Left lung (tissue), 10 donors: ENCODE data around the gene KRT39. TPM values are rescaled to one million over a fixed set of nuclear protein-coding genes. Genes with fewer than 3 reads are reported as not detected.
A peak's percentile ranks its signal among the peaks of the same experiment; 100 is the strongest.

Experiments used
- ATAC-seq: fragments of 200-7000 bp; cut with Tn5 transposase; one replicate; pipeline ENCODE4 v1.9.1; 2020; ENCODE audit warnings: moderate library complexity
- DNase-seq, 4 donors: peaks; one replicate each; pipeline ENCODE4 v3.0.0-alpha.2; 2013 to 2020
- H3K27ac ChIP-seq, 2 donors: fragments of 200-600 bp; sonication (generic) in 1 of 2; one replicate each; pipeline versions ENCODE4 v1.5.0 to v1.8.0; 2020 to 2021
- H3K27me3 ChIP-seq, 2 donors: fragments of 200-600 bp; sonication (generic) in 1 of 2; one replicate each; pipeline versions ENCODE4 v1.5.0 to v1.8.0; 2020 to 2021
- H3K36me3 ChIP-seq, 2 donors: fragments of 200-600 bp; sonication (generic) in 1 of 2; one replicate each; pipeline versions ENCODE4 v1.5.0 to v1.8.0; 2020 to 2021
- H3K4me1 ChIP-seq, 2 donors: fragments of 200-600 bp; one replicate each; pipeline ENCODE4 v1.8.0; 2021
- H3K4me3 ChIP-seq, 2 donors: fragments of 200-600 bp; sonication (generic) in 1 of 2; one replicate each; pipeline versions ENCODE4 v1.5.0 to v1.8.0; 2020 to 2021; ENCODE audit warnings: mild to moderate bottlenecking in 1 of 2
- H3K9me3 ChIP-seq, 2 donors: fragments of 200-600 bp; sonication (generic) in 1 of 2; one replicate each; pipeline versions ENCODE4 v1.5.0 to v1.8.0; 2020 to 2021
- CTCF ChIP-seq, 2 donors: fragments of 200-600 bp; sonication (generic) in 1 of 2; IDR thresholded peaks; one replicate each; pipeline versions ENCODE4 v1.5.0 to v1.8.0; 2021; ENCODE audit warnings: antibody characterized with exemption in 2 of 2
- intact Hi-C, 2 donors: fragments of 100-400 bp; cut with DNase I; formaldehyde crosslinking; loops; one replicate each; pipeline versions ENCODE4 v1.11.2 to v1.14.2; 2022
- polyA plus RNA-seq, 6 donors: library from polyadenylated mRNA; unstranded; fragments of 120-200 nt; gene quantifications; one replicate each; pipeline ENCODE4 v1.2.1, GENCODE V29; 2013; ENCODE audit not compliant: insufficient read length in 6 of 6
- total RNA-seq, 2 donors: library from RNA; stranded (reverse); fragmentation: NEBNext Ultra II Directional; extraction: Animal tissue kit (Norgen Biotek cat#: 25700); gene quantifications; one replicate each; pipeline ENCODE4 v1.2.1, GENCODE V29; 2021
- donor health status: DM: no; HTN: yes; CAD: no.
- donor health status: DM: no; HTN: no; CAD: no.

The KRT39 gene
- total and polyA plus RNA-seq, 8 donors = 0.41 TPM; not detected in 7

GRCh38 chr17:40961591-40961990 lies 5.2 kb downstream of the KRT39 start:
- Histone ChIP-seq H3K27me3 (no peaks in the 10 kb centered on the region), H3K4me3 (no peak overlapping the region), H3K36me3 (no peaks in the 10 kb centered on the region), H3K9me3 (no peaks in the 10 kb centered on the region), H3K27ac (no peak overlapping the region), H3K4me1 (no peaks in the 10 kb centered on the region)
- no peak for TF ChIP-seq CTCF (IDR thresholded peaks at IDR 0.05)
- ATAC-seq (no peak), DNase-seq (no peak)
- intact Hi-C loops = no loop called here

DNA sequence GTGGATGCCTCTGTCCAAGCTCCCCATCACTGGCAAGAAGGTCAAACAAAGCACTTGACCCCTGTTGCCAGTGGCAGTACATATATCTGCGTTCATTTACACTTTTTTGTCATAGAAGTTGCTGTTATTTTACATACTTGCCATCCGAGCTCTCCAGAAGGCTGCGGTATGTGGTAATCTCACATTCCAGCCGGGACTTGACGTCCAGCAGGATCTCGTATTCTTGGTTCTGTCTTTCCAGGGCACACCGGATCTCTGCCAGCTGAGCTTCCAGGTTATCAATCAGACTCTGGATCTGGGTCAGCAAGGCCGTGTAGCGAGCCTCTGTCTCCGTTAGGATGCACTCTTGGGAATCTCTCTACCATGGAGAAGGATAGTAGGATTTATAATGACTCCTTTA lies 6.6 kb downstream of the KRT39 start:
- no peak for TF ChIP-seq CTCF (IDR thresholded peaks at IDR 0.05)
- H3K4me3 ChIP-seq = peak overlapping the region in 1 of 2 donors; percentile 4
- H3K9me3 ChIP-seq = no peaks in the 10 kb centered on the region
- intact Hi-C loops = no loop called here
- H3K36me3 ChIP-seq = no peaks in the 10 kb centered on the region
- ATAC-seq = peak; percentile 62
- no peaks in the 10 kb centered on the region for H3K27me3 ChIP-seq
- no peaks in the 10 kb centered on the region for H3K4me1 ChIP-seq
- no peak for DNase-seq
- H3K27ac ChIP-seq = no peak overlapping the region

DNA sequence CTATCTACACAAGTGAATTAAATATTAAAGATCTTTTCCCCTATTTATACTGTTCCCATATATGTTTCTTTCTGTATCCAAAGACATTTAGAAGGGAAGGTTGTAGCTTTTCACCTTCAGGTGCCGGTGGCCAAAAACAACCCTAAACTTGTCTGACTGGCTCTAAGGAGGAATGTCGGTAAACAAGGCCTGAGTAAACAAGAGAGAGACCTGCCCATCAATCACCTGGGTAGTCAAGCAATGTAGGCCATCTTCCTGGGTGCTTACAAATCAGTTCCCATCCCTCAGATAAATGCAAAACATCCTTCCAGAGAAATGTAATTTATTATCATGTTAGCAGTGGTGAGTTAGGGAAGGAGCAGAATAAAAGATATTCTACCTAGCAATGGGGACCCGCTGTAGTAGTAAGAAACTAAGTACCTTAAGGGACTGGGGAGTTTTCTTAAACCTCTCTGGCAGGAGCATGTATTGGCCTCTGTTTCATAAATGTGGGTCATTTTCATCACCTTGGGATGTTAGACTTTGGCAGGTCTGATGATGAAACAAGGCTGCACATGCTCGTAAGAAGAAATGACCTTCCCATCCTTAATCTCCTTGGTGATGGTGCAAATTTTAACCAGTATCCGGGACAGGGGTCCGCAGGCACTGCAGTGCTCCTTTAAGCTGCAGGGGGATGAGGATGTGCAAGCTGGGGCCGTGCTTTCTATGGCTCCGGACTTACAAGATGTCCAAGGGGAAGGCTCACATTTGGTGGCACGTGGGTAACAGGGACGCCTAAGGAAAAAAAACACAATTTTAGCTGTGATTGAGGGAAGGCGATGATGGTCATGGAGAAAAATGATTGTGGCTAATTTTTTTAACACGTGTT lies 8.4 kb downstream of the KRT39 start:
- Histone ChIP-seq H3K36me3 (no peaks in the 10 kb centered on the region), H3K27ac (peak overlapping the region in 1 of 2 donors; percentile 30), H3K9me3 (no peaks in the 10 kb centered on the region), H3K4me3 (no peak overlapping the region), H3K27me3 (peaks cover 0 to under 1% of the 10 kb centered on the region in 2 donors), H3K4me1 (no peaks in the 10 kb centered on the region)
- no peak for TF ChIP-seq CTCF (IDR thresholded peaks at IDR 0.05)
- ATAC-seq (peak; percentile 73), DNase-seq (no peak)
- intact Hi-C loops = no loop called here

DNA sequence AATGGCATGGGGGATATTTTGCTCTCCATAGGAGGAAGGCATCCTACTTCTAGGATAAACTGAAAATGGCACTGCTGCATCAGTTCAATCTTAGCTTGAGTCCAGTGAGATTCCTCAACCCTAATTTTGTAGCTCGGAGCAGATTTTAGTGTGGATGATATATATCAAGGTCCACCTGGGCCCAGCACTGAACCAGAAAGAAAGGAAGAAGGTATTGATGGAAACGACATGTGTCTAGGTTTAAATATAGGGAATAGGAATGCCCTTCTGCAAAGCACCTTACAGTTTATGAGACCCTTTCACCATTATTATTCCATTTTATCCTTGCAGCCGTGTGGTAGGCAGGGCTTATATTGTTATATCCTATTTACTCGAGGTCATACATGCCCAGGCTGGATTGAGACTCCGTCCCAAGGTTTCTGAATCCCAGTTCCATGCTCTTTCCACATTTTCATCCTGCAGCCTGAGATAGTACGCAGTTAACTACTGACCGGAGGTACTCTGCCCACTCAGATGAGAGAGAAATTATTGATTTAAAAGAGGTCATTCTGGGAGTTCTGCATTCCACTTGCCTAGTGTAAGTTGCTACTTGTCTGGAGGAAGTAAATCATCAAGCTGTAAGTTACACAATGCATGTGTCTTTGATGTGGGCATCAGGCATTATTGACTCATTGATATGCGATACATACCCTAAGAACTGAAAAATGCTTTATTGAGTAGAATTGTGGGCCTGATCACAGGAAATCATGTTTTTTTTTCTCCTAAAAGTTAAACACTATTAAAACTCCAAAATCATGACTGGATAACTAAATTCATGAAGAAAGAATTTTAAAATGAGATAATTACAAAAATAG lies 10.1 kb downstream of the KRT39 start:
- H3K27ac ChIP-seq = peak overlapping the region in 1 of 2 donors; percentile 30
- ATAC-seq (peak; percentile 57), DNase-seq (peak in 1 of 4 donors; percentile 28)
- H3K27me3 ChIP-seq = peaks cover 0 to 3% of the 10 kb centered on the region in 2 donors
- H3K9me3 ChIP-seq = no peaks in the 10 kb centered on the region
- intact Hi-C loops = no loop called here
- no peaks in the 10 kb centered on the region for H3K36me3 ChIP-seq
- no peak overlapping the region for H3K4me3 ChIP-seq
- no peak for TF ChIP-seq CTCF (IDR thresholded peaks at IDR 0.05)
- no peaks in the 10 kb centered on the region for H3K4me1 ChIP-seq

DNA sequence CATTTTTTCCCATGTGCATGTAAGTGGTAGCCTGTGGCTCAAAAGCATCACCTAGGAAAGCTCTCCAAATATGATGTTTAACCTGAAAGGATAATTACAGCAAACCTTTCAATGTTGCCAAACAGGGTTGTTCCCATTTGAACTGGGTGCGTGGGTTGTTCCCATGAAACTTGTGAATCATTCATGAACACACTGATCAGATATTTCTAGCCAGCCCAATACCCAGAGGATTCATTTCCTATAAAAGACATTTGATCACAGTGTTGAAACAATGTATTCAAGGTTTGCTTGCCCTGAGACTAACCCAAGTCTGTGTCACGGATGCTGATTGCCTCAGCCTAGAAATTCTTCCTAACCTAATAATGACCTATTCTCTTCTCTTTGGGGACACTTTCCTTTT lies 12.9 kb downstream of the KRT39 start:
- TF ChIP-seq CTCF (IDR thresholded peaks at IDR 0.05) = no peak
- H3K27ac ChIP-seq = no peak overlapping the region
- no peaks in the 10 kb centered on the region for H3K9me3 ChIP-seq
- H3K4me3 ChIP-seq = no peak overlapping the region
- intact Hi-C loops = no loop called here
- H3K36me3 ChIP-seq = no peaks in the 10 kb centered on the region
- H3K27me3 ChIP-seq = peaks cover 0 to 24% of the 10 kb centered on the region in 2 donors
- H3K4me1 ChIP-seq = no peaks in the 10 kb centered on the region
- ATAC-seq = no peak
- no peak for DNase-seq
